CD4-positive, alpha-beta T cell treated with Interleukin-2 at 100 ng/mL for 4 hours (primary cell): Measurements from ENCODE around the gene NPAS2.

Source experiments
- DNase-seq: peaks from one replicate; pipeline ENCODE4 v3.0.0-alpha.2; 2020; ENCODE audit warnings: low spot score

NPAS2 gene

GRCh38 chr2:100796499-100797100 is 23.3 kb upstream of the NPAS2 start:
- no peak for DNase-seq

GRCh38 chr2:100799686-100800085 is 20.3 kb upstream of the NPAS2 start:
- no peak for DNase-seq

GRCh38 chr2:100800915-100801314 is 19.0 kb upstream of the NPAS2 start:
- no peak for DNase-seq

GRCh38 chr2:100801402-100801801 is 18.5 kb upstream of the NPAS2 start:
- DNase-seq: no peak

GRCh38 chr2:100802066-100802465 is 17.9 kb upstream of the NPAS2 start:
- DNase-seq: no peak

- DNase-seq: no peak
Measured at GRCh38 chr2:100803334-100803733, 16.6 kb upstream of the NPAS2 start.

- no peak for DNase-seq
Measured at GRCh38 chr2:100806550-100806949, 13.4 kb upstream of the NPAS2 start.

- DNase-seq: no peak
Measured at GRCh38 chr2:100807707-100808106, 12.2 kb upstream of the NPAS2 start.

GRCh38 chr2:100808582-100808981 is 11.4 kb upstream of the NPAS2 start:
- no peak for DNase-seq

GRCh38 chr2:100809506-100809905 is 10.4 kb upstream of the NPAS2 start:
- DNase-seq: no peak

GRCh38 chr2:100810603-100811145 is 9.3 kb upstream of the NPAS2 start:
- no peak for DNase-seq

- DNase-seq: no peak
Measured at GRCh38 chr2:100812116-100812515, 7.8 kb upstream of the NPAS2 start.

GRCh38 chr2:100812573-100812972 is 7.4 kb upstream of the NPAS2 start:
- no peak for DNase-seq

- DNase-seq: no peak
Measured at GRCh38 chr2:100813527-100813926, 6.4 kb upstream of the NPAS2 start.

GRCh38 chr2:100814043-100814442 is 5.9 kb upstream of the NPAS2 start:
- DNase-seq: no peak

GRCh38 chr2:100814453-100814852 is 5.5 kb upstream of the NPAS2 start:
- DNase-seq: no peak

- no peak for DNase-seq
Measured at GRCh38 chr2:100817388-100817985, 2.5 kb upstream of the NPAS2 start.

GRCh38 chr2:100818003-100818605 is 1.8 kb upstream of the NPAS2 start:
- DNase-seq: no peak

GRCh38 chr2:100818606-100819369 is 1.2 kb upstream of the NPAS2 start:
- no peak for DNase-seq

- no peak for DNase-seq
Measured at GRCh38 chr2:100820273-100820522, 259 bp downstream of the NPAS2 start.

- DNase-seq: no peak
Measured at GRCh38 chr2:100820523-100821254, 750 bp downstream of the NPAS2 start.

GRCh38 chr2:100821255-100821910 is 1.4 kb downstream of the NPAS2 start:
- DNase-seq: no peak
